Spleen (tissue), 11 donors: ENCODE measurements around the gene LRRC8D. TPM values are rescaled to one million over a fixed set of nuclear protein-coding genes. Genes with fewer than 3 reads are reported as not detected.

Source experiments
- DNase-seq: peaks from one replicate; pipeline ENCODE4 v3.0.0-alpha.2; 2020
- H3K27ac ChIP-seq, 8 donors: fragments of 200-600 bp; sonication (generic) in 7 of 8; 1 replicate in 4 of 8; 2 replicates in 4 of 8; pipeline versions ENCODE4 v1.5.0 to v1.8.0; 2016 to 2021; ENCODE audit warnings: inconsistent platforms in 4 of 8, mild to moderate bottlenecking in 4 of 8, moderate library complexity in 1 of 8
- H3K27me3 ChIP-seq, 7 donors: fragments of 200-600 bp; sonication (generic) in 6 of 7; replicated peaks in 1 of 7; 1 replicate in 4 of 7; 2 replicates in 3 of 7; pipeline versions ENCODE4 v1.5.0 to v1.8.0; 2016 to 2021; ENCODE audit warnings: inconsistent platforms in 3 of 7, mild to moderate bottlenecking in 1 of 7
- H3K36me3 ChIP-seq, 6 donors: fragments of 200-600 bp; sonication (generic) in 5 of 6; 1 replicate in 4 of 6; 2 replicates in 2 of 6; pipeline versions ENCODE4 v1.5.0 to v1.8.0; 2016 to 2021; ENCODE audit warnings: inconsistent platforms in 2 of 6
- H3K4me1 ChIP-seq, 6 donors: fragments of 200-600 bp; sonication (generic) in 5 of 6; 1 replicate in 3 of 6; 2 replicates in 3 of 6; pipeline versions ENCODE4 v1.5.0 to v1.8.0; 2016 to 2021; ENCODE audit warnings: inconsistent platforms in 3 of 6
- H3K4me3 ChIP-seq, 8 donors: fragments of 200-600 bp; sonication (generic) in 7 of 8; 1 replicate in 4 of 8; 2 replicates in 4 of 8; pipeline versions ENCODE4 v1.5.0 to v1.8.0; 2016 to 2021; ENCODE audit warnings: inconsistent platforms in 4 of 8, mild to moderate bottlenecking in 4 of 8, moderate library complexity in 2 of 8
- H3K9me3 ChIP-seq, 8 donors: fragments of 200-600 bp; sonication (generic) in 7 of 8; 1 replicate in 4 of 8; 2 replicates in 4 of 8; pipeline versions ENCODE4 v1.5.0 to v1.8.0; 2016 to 2021; ENCODE audit warnings: inconsistent platforms in 4 of 8
- POLR2A ChIP-seq, 3 donors: fragments of 450-650 bp; IDR thresholded peaks; one replicate each; pipeline ENCODE4 v1.5.1; 2017; ENCODE audit warnings: antibody characterized with exemption in 3 of 3, mild to moderate bottlenecking in 1 of 3
- POLR2AphosphoS5 ChIP-seq, 3 donors: sonication (generic); formaldehyde crosslinking; IDR thresholded peaks; one replicate each; pipeline ENCODE4 v1.5.1; 2017; ENCODE audit warnings: antibody characterized with exemption in 3 of 3
- WGBS, 5 donors: extraction: QIAGEN DNeasy Blood & Tissue Kit in 3 of 5; methylation state at CpG; one replicate each; pipeline versions ENCODE4 v1.1.5 to v1.1.7; 2013 to 2018; 5-methylcytosine and 5-hydroxymethylcytosine counted together
- intact Hi-C: fragments of 100-400 bp; cut with DNase I; formaldehyde crosslinking; loops from one replicate; pipeline ENCODE4 v1.15.0; 2023; ENCODE audit warnings: low total_unique reads
- polyA plus RNA-seq, 3 donors: library from polyadenylated mRNA; stranded (reverse); fragments of 200-250 nt; gene quantifications; one replicate each; pipeline ENCODE4 v1.2.1, GENCODE V29; 2013
- total RNA-seq, 7 donors: library from RNA; depleted of rRNA in 3 of 7; stranded (reverse); fragments of >200 nt in 3 of 7; fragmentation: NEBNext Ultra II Directional in 4 of 7; extraction: Animal tissue kit (Norgen Biotek cat#: 25700) in 4 of 7; gene quantifications; one replicate each; pipeline versions ENCODE4 v1.1.0 to v1.2.1, GENCODE V29; 2016 to 2021
- TF ChIP-seq, protein P1 (sequence below), 11 experiments: fragments of 200-600 bp in 7 of 11; fragments of 450-650 bp in 4 of 11; sonication (generic) in 4 of 11; IDR thresholded peaks in 8 of 11; conservative IDR thresholded peaks in 3 of 11; 1 replicate in 7 of 11; 2 replicates in 4 of 11; pipeline versions ENCODE4 v1.4.0 to v1.8.0; 2016 to 2021; ENCODE audit warnings: antibody characterized with exemption in 11 of 11, inconsistent platforms in 4 of 11, mild to moderate bottlenecking in 1 of 11
- donor health status: healthy with polysubstance abuse.
- donor health status: DM: no; HTN: no; CAD: no; lungs with moderate emphysema.
- donor health status: DM: no; HTN: no; CAD: no.
- donor health status: Bipolar disorder and iron deficiency.
- donor health status: healthy.
- donor health status: DM: no; HTN: no; CAD: no.
- donor health status: DM: yes; HTN: yes; CAD: no.

Gene LRRC8D
- total and polyA plus RNA-seq, 10 donors, result 12.8 to 42.0 (median 34.5) TPM

- peaks cover 0 to 33% (median 0%) of the 10 kb centered on the region in 6 donors for H3K36me3 ChIP-seq
- DNase-seq, result no peak
- H3K27me3 ChIP-seq, result no peaks in the 10 kb centered on the region
- H3K4me3 ChIP-seq, result no peak overlapping the region
- H3K9me3 ChIP-seq, result peaks cover 0 to 15% (median 10%) of the 10 kb centered on the region in 8 donors
- H3K4me1 ChIP-seq, result peaks cover 0 to 33% (median 4%) of the 10 kb centered on the region in 6 donors
- intact Hi-C loops, result no loop called here
- no peak for TF ChIP-seq POLR2AphosphoS5 (IDR thresholded peaks at IDR 0.05)
- TF ChIP-seq, protein P1, sequence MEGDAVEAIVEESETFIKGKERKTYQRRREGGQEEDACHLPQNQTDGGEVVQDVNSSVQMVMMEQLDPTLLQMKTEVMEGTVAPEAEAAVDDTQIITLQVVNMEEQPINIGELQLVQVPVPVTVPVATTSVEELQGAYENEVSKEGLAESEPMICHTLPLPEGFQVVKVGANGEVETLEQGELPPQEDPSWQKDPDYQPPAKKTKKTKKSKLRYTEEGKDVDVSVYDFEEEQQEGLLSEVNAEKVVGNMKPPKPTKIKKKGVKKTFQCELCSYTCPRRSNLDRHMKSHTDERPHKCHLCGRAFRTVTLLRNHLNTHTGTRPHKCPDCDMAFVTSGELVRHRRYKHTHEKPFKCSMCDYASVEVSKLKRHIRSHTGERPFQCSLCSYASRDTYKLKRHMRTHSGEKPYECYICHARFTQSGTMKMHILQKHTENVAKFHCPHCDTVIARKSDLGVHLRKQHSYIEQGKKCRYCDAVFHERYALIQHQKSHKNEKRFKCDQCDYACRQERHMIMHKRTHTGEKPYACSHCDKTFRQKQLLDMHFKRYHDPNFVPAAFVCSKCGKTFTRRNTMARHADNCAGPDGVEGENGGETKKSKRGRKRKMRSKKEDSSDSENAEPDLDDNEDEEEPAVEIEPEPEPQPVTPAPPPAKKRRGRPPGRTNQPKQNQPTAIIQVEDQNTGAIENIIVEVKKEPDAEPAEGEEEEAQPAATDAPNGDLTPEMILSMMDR (IDR thresholded peaks at IDR 0.05 in 8 of 11, conservative IDR thresholded peaks at IDR 0.05 in 3 of 11), result no peak
- TF ChIP-seq POLR2A (IDR thresholded peaks at IDR 0.05), result no peak
- WGBS, 5 donors, result 93 to 100% (median 96%) methylated on average over 1 of the region's 1 CpG
- no peak overlapping the region for H3K27ac ChIP-seq
These were observed 60.7 kb downstream of the LRRC8D start for GRCh38 chr1:89881415-89882058.

DNA sequence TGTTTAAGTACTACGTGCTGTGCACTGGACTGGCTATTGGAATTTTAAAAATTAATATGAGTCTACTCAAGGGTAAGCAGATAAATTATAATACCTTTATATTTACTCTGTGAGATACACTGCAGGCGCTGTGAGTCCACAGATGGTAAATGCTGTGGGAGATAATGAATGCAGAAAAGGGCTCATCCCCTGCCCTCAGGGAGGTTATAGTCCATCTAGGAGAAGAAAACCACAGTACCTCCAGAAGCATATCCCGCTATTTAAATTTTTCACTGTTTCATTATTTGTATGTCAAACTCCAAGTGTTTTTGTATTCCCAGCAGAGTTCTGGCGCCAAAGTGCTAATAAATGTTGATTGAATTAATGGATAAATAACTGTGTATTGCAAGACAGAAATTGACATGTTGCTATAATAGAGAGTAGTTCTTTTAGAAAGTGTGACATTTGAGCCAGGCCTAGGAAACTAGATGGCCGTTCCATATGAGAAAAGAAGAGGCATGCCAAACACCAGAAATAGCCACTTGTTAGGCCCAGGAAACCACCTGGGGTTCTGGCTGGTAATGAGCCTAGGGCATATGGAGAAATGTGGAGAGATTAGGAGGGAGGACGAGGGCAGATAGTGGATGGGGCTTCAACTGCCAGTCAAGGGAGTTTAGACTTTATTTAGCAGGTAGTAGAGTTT is 61.7 kb downstream of the LRRC8D start:
- intact Hi-C loops, result no loop called here
- no peak overlapping the region for H3K4me3 ChIP-seq
- H3K9me3 ChIP-seq, result peaks cover 0 to 15% (median 10%) of the 10 kb centered on the region in 8 donors
- no peak overlapping the region for H3K27ac ChIP-seq
- H3K4me1 ChIP-seq, result peaks cover 0 to 28% (median 3%) of the 10 kb centered on the region in 6 donors
- WGBS, 5 donors, result 95 to 97% (median 96%) methylated on average over 6 of the region's 6 CpGs
- H3K27me3 ChIP-seq, result no peaks in the 10 kb centered on the region
- TF ChIP-seq, protein P1 (IDR thresholded peaks at IDR 0.05 in 8 of 11, conservative IDR thresholded peaks at IDR 0.05 in 3 of 11), result no peak
- TF ChIP-seq POLR2AphosphoS5 (IDR thresholded peaks at IDR 0.05) (no peak), POLR2A (IDR thresholded peaks at IDR 0.05) (no peak)
- no peak for DNase-seq
- H3K36me3 ChIP-seq, result peaks cover 0 to 33% (median 0%) of the 10 kb centered on the region in 6 donors

GRCh38 chr1:89883030-89883379 is 62.2 kb downstream of the LRRC8D start:
- 94 to 99% (median 98%) methylated on average over 6 of the region's 6 CpGs for WGBS, 5 donors
- H3K27ac ChIP-seq, result no peak overlapping the region
- H3K9me3 ChIP-seq, result peaks cover 0 to 15% (median 10%) of the 10 kb centered on the region in 8 donors
- TF ChIP-seq, protein P1 (IDR thresholded peaks at IDR 0.05 in 8 of 11, conservative IDR thresholded peaks at IDR 0.05 in 3 of 11), result no peak
- TF ChIP-seq POLR2A (IDR thresholded peaks at IDR 0.05) (no peak), POLR2AphosphoS5 (IDR thresholded peaks at IDR 0.05) (no peak)
- DNase-seq, result no peak
- intact Hi-C loops, result no loop called here
- peaks cover 0 to 33% (median 0%) of the 10 kb centered on the region in 6 donors for H3K36me3 ChIP-seq
- no peak overlapping the region for H3K4me3 ChIP-seq
- no peaks in the 10 kb centered on the region for H3K27me3 ChIP-seq
- peaks cover 0 to 25% (median under 1%) of the 10 kb centered on the region in 6 donors for H3K4me1 ChIP-seq
